Measurements from ENCODE around the gene GARNL3. TPM values are rescaled to one million over a fixed set of nuclear protein-coding genes. Genes with fewer than 3 reads are reported as not detected.

The GARNL3 gene
- total and polyA plus RNA-seq, 2 of the 13 experiments (the other 11 are each of a cell fraction or from before 2014, with no cell fraction given): 3.9 to 11.0 TPM

DNA sequence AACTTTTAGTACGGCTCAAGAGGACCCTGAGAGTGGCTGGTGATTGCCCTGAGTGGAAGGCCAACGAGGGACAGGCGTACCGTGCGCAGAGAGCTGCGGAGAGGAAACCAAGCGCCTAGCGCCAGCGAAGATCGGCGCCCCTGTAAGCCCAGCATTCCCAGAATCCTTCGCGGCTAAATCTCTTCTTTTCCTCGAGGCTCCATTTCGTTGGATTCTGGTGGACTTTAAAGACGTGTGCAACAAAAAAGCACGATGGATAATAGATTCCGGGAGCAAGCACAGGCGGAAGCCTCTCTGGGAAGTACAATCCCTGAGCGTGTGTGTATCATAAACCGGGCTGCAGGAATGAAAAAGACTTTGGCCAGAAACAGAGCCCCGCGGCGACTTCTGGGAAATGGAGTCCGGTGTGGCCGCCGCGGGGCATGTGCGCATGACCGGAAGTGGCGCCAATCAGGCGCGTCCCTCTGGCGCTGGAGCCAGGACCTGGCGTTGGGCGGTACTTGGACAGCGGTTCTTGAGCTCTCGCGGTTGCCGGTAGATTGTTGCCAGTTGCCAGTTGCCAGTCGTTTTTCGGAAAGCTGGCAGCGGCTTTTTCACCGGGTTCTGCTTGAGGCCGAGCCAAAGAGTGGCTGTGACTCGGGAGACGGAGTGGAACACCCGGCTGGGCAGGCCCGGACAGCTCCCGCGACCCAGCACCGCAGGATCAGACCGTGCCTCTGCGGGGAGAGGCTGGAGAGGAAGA, 159.5 kb downstream of the GARNL3 start, which contains the start of gene ZNF79 (continued):
- TF ChIP-seq, protein P1, sequence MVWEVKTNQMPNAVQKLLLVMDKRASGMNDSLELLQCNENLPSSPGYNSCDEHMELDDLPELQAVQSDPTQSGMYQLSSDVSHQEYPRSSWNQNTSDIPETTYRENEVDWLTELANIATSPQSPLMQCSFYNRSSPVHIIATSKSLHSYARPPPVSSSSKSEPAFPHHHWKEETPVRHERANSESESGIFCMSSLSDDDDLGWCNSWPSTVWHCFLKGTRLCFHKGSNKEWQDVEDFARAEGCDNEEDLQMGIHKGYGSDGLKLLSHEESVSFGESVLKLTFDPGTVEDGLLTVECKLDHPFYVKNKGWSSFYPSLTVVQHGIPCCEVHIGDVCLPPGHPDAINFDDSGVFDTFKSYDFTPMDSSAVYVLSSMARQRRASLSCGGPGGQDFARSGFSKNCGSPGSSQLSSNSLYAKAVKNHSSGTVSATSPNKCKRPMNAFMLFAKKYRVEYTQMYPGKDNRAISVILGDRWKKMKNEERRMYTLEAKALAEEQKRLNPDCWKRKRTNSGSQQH (CRISPR knock-in tag; IDR thresholded peaks at IDR 0.05; ENCODE audit: low read depth): 0 out of 2 replicates have a peak, but pooled peaks have one; percentile 16
- TF ChIP-seq, protein P2, sequence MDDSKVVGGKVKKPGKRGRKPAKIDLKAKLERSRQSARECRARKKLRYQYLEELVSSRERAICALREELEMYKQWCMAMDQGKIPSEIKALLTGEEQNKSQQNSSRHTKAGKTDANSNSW (CRISPR knock-in tag; IDR thresholded peaks at IDR 0.05; ENCODE audit: borderline replicate concordance): 0 out of 2 replicates have a peak, but pooled peaks have one; percentile 32
- TF ChIP-seq SALL1 (CRISPR knock-in tag; IDR thresholded peaks at IDR 0.05) (peak; percentile 27; the same call in 1 of the 2 replicates), ZNF558 (CRISPR knock-in tag; IDR thresholded peaks at IDR 0.05; ENCODE audit: borderline replicate concordance) (0 out of 2 replicates have a peak, but pooled peaks have one; percentile 34), ZNF34 (CRISPR knock-in tag; IDR thresholded peaks at IDR 0.05; ENCODE audit: borderline replicate concordance) (no peak), HOXD1 (CRISPR knock-in tag; IDR thresholded peaks at IDR 0.05) (peak; percentile 68; the same call in 1 of the 2 replicates), MXI1 (IDR thresholded peaks at IDR 0.05; ENCODE audit: borderline replicate concordance, low read depth, low read length) (peak; percentile 61; the same call in 1 of the 3 replicates), XRCC5 (optimal IDR thresholded peaks at IDR 0.05; ENCODE audit: low read length) (peak; percentile 28), NONO (IDR thresholded peaks at IDR 0.05) (no peak), NONO (CRISPR knock-in tag; conservative IDR thresholded peaks at IDR 0.05) (no peak), GATAD1 (CRISPR knock-in tag; IDR thresholded peaks at IDR 0.05) (peak; percentile 98), ZNF703 (CRISPR knock-in tag; IDR thresholded peaks at IDR 0.05; ENCODE audit: borderline replicate concordance) (no peak), CREB1 (IDR thresholded peaks at IDR 0.05) (peak; percentile 89), CREB1 (CRISPR knock-in tag; IDR thresholded peaks at IDR 0.05) (peak; percentile 99), ATF7 (IDR thresholded peaks at IDR 0.05) (no peak), ATF7 (CRISPR knock-in tag; IDR thresholded peaks at IDR 0.05) (0 out of 2 replicates have a peak, but pooled peaks have one; percentile 20), CBX1 (IDR thresholded peaks at IDR 0.05; ENCODE audit: low read depth) (no peak)
- TF ChIP-seq, protein P3, sequence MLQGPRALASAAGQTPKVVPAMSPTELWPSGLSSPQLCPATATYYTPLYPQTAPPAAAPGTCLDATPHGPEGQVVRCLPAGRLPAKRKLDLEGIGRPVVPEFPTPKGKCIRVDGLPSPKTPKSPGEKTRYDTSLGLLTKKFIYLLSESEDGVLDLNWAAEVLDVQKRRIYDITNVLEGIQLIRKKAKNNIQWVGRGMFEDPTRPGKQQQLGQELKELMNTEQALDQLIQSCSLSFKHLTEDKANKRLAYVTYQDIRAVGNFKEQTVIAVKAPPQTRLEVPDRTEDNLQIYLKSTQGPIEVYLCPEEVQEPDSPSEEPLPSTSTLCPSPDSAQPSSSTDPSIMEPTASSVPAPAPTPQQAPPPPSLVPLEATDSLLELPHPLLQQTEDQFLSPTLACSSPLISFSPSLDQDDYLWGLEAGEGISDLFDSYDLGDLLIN (CRISPR knock-in tag; IDR thresholded peaks at IDR 0.05; ENCODE audit: borderline replicate concordance): peak; percentile 34; the same call in 1 of the 2 replicates
- TF ChIP-seq, protein P4, sequence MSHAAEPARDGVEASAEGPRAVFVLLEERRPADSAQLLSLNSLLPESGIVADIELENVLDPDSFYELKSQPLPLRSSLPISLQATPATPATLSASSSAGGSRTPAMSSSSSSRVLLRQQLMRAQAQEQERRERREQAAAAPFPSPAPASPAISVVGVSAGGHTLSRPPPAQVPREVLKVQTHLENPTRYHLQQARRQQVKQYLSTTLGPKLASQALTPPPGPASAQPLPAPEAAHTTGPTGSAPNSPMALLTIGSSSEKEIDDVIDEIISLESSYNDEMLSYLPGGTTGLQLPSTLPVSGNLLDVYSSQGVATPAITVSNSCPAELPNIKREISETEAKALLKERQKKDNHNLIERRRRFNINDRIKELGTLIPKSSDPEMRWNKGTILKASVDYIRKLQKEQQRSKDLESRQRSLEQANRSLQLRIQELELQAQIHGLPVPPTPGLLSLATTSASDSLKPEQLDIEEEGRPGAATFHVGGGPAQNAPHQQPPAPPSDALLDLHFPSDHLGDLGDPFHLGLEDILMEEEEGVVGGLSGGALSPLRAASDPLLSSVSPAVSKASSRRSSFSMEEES (CRISPR knock-in tag; IDR thresholded peaks at IDR 0.05): peak; percentile 63; the same call in 1 of the 2 replicates
- TF ChIP-seq, protein P5, sequence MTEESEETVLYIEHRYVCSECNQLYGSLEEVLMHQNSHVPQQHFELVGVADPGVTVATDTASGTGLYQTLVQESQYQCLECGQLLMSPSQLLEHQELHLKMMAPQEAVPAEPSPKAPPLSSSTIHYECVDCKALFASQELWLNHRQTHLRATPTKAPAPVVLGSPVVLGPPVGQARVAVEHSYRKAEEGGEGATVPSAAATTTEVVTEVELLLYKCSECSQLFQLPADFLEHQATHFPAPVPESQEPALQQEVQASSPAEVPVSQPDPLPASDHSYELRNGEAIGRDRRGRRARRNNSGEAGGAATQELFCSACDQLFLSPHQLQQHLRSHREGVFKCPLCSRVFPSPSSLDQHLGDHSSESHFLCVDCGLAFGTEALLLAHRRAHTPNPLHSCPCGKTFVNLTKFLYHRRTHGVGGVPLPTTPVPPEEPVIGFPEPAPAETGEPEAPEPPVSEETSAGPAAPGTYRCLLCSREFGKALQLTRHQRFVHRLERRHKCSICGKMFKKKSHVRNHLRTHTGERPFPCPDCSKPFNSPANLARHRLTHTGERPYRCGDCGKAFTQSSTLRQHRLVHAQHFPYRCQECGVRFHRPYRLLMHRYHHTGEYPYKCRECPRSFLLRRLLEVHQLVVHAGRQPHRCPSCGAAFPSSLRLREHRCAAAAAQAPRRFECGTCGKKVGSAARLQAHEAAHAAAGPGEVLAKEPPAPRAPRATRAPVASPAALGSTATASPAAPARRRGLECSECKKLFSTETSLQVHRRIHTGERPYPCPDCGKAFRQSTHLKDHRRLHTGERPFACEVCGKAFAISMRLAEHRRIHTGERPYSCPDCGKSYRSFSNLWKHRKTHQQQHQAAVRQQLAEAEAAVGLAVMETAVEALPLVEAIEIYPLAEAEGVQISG (CRISPR knock-in tag; IDR thresholded peaks at IDR 0.05): peak; percentile 94
